ENCODE data around the gene CIROP.

CIROP gene

GRCh38 chr14:23066368-23066767 lies 38.4 kb downstream of the CIROP start:
- DNase-seq: no peak

GRCh38 chr14:23063601-23064000 lies 41.2 kb downstream of the CIROP start:
- no peak for DNase-seq

- DNase-seq: no peak
Measured at GRCh38 chr14:23062002-23062401, 42.8 kb downstream of the CIROP start.

- no peak for DNase-seq
Measured at GRCh38 chr14:23060536-23061260, 44.1 kb downstream of the CIROP start.

GRCh38 chr14:23058654-23059504 lies 45.9 kb downstream of the CIROP start:
- DNase-seq: no peak

- no peak for DNase-seq
Measured at GRCh38 chr14:23057757-23058653, 46.8 kb downstream of the CIROP start.

GRCh38 chr14:23056956-23057756 lies 47.6 kb downstream of the CIROP start, which contains the start of gene CDH24:
Gene CDH24, minus strand, starts transcription at chr14:23057520. Its CDS starts 1,787 bp downstream, at chr14:23055733.
- no peak for DNase-seq

GRCh38 chr14:23056145-23056955 lies 48.4 kb downstream of the CIROP start:
- no peak for DNase-seq

GRCh38 chr14:23055621-23056144 lies 49.1 kb downstream of the CIROP start:
- no peak for DNase-seq

GRCh38 chr14:23055147-23055550 lies 49.6 kb downstream of the CIROP start:
- DNase-seq: no peak

GRCh38 chr14:23054000-23054811 lies 50.6 kb downstream of the CIROP start:
- DNase-seq: no peak

- DNase-seq: no peak
Measured at GRCh38 chr14:23053426-23053825, 51.4 kb downstream of the CIROP start.

- DNase-seq: no peak
Measured at GRCh38 chr14:23052671-23053070, 52.1 kb downstream of the CIROP start.

GRCh38 chr14:23052182-23052623 lies 52.6 kb downstream of the CIROP start:
- DNase-seq: no peak

GRCh38 chr14:23051141-23052057 lies 53.4 kb downstream of the CIROP start:
- no peak for DNase-seq
